A673 (cell line): ENCODE measurements around the gene COA7.

Experiments used
- CTCF ChIP-seq: fragments of 300-800, 200-600 bp; sonication (generic); conservative IDR thresholded peaks from 2 replicates; pipeline ENCODE4 v1.5.1; 2017; ENCODE audit warnings: low read depth, mild to moderate bottlenecking, antibody characterized with exemption, low read length, moderate library complexity, mixed read lengths
- EZH2 ChIP-seq: fragments of 200-600 bp; sonication (generic); IDR thresholded peaks from 2 replicates; pipeline ENCODE4 v1.6.1; 2017; ENCODE audit warnings: borderline replicate concordance, low read depth, mild to moderate bottlenecking, mixed read lengths, antibody characterized with exemption, low read length; ENCODE audit not compliant: poor library complexity, severe bottlenecking

- TF ChIP-seq EZH2 (no peak), CTCF (no peak)
These were observed 9.1 kb upstream of the COA7 start for GRCh38 chr1:52706941-52707926.
